Activated CD4-positive, CD25-positive, alpha-beta regulatory T cell treated with anti-CD3 and anti-CD28 coated beads, Interleukin-2, amount 50 U/mL, for 72 hours (primary cell): ENCODE data around the gene LPIN2.

Experiments
- DNase-seq: peaks from one replicate; pipeline ENCODE4 v3.0.0; 2021

The LPIN2 gene

GRCh38 chr18:2979871-2980790 lies 32.8 kb downstream of the LPIN2 start:
- DNase-seq = no peak

GRCh38 chr18:2979129-2979528 lies 33.8 kb downstream of the LPIN2 start:
- DNase-seq = no peak

- no peak for DNase-seq
Measured at GRCh38 chr18:2978661-2979106, 34.3 kb downstream of the LPIN2 start.

GRCh38 chr18:2978208-2978607 lies 34.7 kb downstream of the LPIN2 start:
- no peak for DNase-seq

GRCh38 chr18:2976218-2977132 lies 36.5 kb downstream of the LPIN2 start:
- no peak for DNase-seq

GRCh38 chr18:2974731-2975130 lies 38.2 kb downstream of the LPIN2 start:
- no peak for DNase-seq

- peak; percentile 62 for DNase-seq
Measured at GRCh38 chr18:2971741-2972552, 41.0 kb downstream of the LPIN2 start.

- DNase-seq = no peak
Measured at GRCh38 chr18:2970772-2971659, 41.9 kb downstream of the LPIN2 start.

- no peak for DNase-seq
Measured at GRCh38 chr18:2970344-2970743, 42.6 kb downstream of the LPIN2 start.

- DNase-seq = no peak
Measured at GRCh38 chr18:2969695-2970094, 43.2 kb downstream of the LPIN2 start.

GRCh38 chr18:2968606-2969005 lies 44.3 kb downstream of the LPIN2 start:
- DNase-seq = no peak

GRCh38 chr18:2967820-2968219 lies 45.1 kb downstream of the LPIN2 start:
- no peak for DNase-seq

GRCh38 chr18:2967357-2967756 lies 45.6 kb downstream of the LPIN2 start:
- DNase-seq = no peak

- DNase-seq = no peak
Measured at GRCh38 chr18:2966560-2966959, 46.4 kb downstream of the LPIN2 start.

- DNase-seq = no peak
Measured at GRCh38 chr18:2965797-2966196, 47.1 kb downstream of the LPIN2 start.

GRCh38 chr18:2964361-2965010 lies 48.5 kb downstream of the LPIN2 start:
- no peak for DNase-seq
